GM19240 (cell line): Measurements from ENCODE around the gene NCR3LG1.
"Not testable (repeated sequence)": the region's sequence is repeated elsewhere in the genome, so short reads cannot be mapped to it uniquely, and the experiment has no call there.

Experiments used
- DNase-seq: peaks from one replicate; pipeline ENCODE4 v3.0.0; 2011; ENCODE audit warnings: low spot score; ENCODE audit not compliant: insufficient read length

The NCR3LG1 gene

DNA sequence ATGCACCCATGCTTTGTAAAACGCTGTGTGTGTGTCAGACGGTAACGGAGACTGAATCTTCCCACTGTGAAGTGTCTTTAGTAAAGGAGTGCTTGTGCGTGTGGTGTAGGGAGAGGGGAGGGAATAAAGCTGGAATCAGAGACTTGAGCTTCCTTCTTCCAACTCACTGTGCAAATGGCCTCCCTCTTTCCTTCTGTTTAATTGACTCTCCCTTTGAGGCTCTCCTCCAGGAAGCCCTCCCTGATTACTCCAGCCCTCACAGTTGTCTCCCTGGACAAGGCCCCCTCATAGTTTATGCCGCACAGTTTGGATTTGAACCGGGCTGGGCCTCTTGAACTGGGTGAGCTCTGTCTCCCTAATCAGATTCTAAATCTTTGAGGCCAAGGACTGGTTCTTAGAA lies 59.8 kb downstream of the NCR3LG1 start:
- DNase-seq = no peak

DNA sequence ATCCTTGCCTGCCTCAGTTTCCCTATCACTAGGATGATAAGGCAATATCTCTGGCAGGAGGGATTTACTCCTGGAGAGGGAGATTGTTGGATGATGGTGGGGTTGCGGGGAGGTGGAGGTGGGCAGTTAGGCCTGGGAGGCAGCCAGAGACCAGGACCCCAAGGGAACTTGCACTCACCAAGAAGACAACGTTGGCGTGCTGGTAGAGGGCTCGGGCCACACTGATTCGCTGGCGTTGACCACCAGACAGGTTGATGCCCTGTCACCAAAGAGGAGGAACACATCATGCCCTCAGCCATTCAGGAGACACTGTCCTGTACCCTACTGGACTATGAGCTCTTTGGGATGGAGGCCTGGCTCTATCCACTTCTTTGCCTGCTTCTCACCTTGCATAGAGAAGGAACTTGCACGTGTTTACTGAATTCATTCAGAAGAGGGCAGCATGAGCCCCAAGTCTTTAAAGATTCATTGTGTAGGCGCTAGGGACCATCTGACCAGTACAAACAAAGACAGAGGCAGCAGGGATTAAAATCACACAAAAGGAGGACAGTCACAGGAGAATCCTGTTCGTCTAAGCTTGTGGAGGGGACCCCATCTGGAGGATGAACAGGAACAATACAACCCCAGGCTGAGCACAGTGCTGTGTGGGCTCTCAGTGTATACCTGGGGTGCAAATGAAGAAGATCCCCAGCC lies 61.0 kb downstream of the NCR3LG1 start:
- DNase-seq = no peak

DNA sequence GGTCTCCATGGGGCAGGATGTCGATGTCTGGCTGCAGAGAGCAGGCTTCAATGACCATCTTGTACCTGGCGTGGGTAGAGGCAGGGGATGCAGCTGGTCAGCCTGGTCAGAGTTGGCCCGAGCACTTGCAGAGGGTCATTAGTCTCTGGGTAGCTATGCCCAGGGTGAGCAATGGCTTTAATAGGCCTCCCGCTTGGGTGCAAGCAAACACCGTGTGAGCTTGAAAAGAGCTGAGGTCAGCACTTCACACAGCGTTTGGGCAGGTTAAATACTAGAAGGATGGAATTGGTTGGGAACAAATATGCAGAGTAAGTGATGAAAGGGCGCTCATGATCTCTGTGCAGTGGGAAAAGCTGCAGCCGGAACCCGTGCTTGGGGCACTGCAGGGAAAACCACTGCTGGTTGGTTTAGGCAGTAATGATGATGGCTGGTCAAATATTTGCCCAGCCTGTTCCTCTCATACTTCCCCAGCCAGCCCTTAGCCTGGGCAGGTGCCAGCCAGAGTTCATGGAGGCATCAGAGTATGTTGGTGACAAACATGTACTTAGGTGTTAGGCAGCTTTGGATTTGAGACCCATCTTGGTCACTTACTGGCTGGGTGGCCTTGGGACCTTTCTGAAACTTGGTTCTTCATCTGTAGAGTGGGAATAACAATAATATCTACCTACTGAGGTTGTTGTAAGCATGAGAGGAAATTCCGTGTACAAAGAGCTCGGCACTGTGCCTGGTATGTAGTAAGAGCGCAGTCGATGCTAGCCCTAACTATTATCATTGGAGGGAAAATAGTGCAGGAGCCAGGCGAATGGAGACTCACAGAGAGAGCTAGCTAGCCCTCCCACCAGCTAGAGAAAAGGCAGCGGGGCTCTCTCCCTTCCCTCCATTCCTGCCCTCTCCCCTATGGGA lies 62.1 kb downstream of the NCR3LG1 start:
- DNase-seq = no peak

DNA sequence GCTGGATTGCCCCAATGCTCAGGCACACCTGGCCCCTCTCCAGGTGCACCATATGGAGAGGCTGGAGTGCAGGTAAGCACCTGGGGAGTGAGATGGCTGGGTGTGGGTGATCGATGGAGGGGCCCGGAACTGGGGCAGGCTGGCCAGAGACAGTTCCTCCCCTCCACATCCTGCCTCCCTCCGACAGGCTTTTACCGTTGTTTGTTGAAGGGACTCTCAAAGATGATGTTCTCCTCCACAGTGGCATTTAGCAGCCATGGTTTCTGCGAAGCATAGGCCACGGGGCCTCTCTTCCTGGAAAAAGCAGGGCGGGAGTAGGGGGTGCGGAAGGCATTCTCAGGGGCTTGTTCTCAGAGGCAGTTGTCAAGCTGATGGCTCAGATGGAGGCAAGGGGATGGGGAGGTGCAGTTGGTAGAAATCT lies 62.7 kb downstream of the NCR3LG1 start:
- no peak for DNase-seq

DNA sequence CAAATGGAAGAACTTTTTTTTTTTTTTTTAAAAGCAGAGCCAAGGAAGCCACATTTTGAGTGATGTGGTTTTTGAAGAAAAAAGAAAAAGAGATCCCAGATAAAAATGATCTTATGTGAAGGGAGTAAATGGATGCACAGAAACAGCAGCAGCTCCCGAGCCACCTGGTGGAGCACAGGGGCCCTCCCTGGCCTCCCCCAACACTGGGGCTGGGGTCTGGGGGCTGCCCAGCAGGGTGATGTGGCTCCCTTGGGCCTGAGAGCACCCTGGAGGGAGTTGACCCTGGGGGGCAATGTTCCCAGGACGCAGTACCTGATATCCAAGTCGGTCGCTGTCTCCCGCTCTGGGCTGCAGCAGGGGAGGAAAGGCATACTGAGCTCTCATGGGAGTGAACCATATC lies 63.4 kb downstream of the NCR3LG1 start:
- DNase-seq = no peak

DNA sequence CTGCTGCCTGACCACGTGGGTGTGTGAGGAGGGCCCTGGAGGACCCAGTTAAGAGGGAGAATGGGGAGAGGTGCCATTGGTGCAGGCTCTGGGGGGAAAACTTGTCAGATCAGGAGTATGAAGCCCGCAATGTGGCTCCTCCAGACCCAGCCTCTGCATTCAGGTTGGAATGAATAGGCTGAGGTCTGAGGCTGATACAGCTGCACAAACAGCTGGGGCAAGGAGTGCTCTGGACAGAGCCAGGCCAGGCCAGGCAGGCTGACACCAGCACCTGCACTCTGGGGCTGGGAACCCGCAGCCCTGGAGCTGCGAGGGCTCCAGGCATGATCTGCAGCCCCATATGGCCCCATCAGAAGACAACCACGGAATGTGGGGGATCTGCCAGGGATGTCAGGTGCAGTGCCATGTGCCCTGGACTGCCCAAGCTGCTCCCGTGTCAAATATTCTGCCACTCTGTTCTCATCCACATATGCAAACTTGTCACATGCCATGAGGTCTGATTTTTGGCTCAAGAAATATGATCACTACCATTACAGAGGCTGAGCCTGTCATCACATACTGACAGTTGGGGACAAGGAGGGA lies 64.0 kb downstream of the NCR3LG1 start:
- no peak for DNase-seq

DNA sequence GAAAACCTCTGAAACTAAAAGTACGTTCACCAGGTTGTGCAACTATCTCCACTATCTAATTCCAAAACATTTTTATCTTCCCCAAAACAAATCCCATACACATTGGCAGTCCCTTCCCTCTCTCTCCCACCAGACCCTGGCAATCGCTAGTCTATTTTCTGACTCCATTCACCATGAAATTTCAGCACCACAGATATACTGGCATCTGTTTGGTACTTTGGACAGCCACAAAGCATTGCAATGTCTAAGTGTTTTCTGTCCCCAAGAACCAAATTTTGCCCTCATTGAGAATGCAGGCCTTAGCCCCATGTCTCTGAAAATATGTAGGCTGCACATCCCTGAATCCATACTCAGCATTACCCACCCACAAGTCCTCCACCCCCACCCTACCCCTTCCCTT lies 64.9 kb downstream of the NCR3LG1 start:
- DNase-seq = no peak

DNA sequence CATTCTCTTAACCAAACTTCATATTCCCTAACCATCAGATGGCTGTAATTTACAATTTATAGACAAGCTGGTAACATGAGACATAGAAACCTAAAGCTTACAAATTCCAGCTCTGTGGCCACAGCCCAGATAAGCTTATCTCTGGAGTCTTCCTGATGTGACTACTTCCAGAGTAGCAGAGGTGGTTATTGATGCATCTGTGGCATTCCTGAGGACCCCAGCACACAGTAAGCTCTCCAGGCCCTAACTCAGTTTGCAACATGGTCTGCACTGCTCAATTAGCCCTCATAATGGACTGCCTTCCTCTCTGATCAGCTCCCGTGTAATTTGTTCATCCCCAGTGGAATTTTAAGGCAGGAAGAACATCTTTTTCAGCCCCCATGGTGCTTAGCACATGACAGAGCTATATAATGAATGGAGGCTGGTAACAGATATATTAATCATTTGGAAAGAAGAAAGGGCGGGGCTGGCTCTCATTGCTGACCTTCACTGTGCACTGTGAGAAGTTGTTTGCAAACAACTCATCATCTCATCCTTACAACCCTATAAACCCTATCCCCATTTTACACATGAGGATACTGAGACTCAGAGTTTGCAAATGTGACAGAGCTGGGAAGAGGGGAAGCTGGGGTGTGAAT lies 67.0 kb downstream of the NCR3LG1 start:
- no peak for DNase-seq

DNA sequence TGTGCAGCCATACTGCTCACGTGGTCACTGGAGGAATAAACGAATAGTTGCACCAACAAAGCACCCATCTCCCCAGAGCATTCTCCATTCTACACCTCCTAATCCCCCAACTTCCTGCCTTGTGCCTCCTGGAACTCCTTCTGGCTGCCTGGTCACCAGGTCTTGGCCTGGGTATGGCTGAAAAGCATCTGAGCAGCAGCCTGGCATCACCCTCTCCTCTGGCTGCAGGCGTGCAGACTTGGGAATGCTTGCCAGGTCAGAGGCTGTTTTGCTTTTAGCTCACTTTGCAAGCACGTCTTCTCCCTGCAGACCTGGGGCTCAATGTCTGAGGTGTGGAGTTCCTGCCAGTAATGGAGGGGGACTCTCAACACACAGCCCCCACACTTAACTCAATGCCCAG lies 70.2 kb downstream of the NCR3LG1 start:
- no peak for DNase-seq

DNA sequence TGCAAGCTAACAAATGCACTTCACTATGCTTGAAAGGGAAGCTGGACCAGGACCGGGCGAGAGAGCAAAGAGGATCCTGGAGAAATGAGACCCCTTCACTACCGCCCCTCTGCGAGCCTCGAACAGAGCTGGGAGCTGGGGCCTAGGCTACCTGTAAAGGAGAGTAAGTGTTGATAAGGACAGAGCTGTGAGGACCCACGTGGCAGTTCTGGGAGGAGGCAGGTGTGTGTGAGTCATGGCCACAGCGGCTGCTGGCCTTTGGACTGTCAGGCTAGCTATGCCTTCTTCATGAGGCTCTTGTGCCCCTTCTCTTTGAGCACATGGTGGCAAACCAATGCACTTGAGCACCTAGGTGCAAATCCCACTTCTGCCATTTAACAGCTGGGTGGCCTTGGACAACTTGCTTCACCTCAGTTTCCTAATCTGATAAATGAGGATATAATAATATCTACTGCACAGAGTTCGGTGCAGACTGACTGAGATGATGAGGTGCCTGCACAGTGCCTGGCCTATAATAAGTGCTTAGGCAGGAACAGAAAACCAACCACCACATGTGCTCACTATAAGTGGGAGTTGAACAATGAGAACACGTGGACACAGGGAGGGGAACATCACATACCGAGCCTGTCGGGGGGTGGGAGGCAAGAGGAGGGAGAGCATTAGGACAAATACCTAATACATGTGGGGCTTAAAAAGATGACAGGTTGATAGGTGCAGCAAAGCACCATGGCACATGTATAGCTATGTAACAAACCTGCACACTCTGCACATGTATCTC lies 72.1 kb downstream of the NCR3LG1 start:
- DNase-seq = no peak

DNA sequence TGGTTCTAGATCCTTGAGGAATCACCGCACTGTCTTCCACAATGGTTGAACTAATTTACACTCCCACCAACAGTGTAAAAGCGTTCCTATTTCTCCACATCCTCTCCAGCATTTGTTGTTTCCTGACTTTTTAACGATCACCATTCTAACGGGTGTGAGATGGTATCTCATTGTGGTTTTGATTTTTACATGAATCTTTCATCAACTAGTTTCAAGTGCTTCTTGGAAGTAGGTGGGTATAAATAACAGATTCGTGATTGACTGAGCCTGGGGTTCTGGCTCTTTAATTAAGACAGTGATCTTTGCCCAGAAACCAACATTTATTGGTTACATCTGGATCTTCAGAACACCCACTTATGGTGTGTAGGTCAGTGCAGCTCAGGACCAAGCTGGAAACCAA lies 74.6 kb downstream of the NCR3LG1 start:
- DNase-seq = not testable (repeated sequence)
